ENCODE data around the gene ACTN4. TPM values are rescaled to one million over a fixed set of nuclear protein-coding genes. Genes with fewer than 3 reads are reported as not detected.

The ACTN4 gene
- total and polyA plus RNA-seq, 4 experiments from 2014 or later = 4.0 to 155 (median 87.9) TPM

GRCh38 chr19:38737921-38738737 is 90.7 kb downstream of the ACTN4 start:
- peaks cover 57% of the 10 kb centered on the region for H3K4me1 ChIP-seq (ENCODE audit: insufficient read depth, low read length)
- H3K9me3 ChIP-seq (ENCODE audit: control insufficient read depth in 1 of 2, low read length in 2 of 2) = no peaks in the 10 kb centered on the region
- no peak for DNase-seq
- no peak overlapping the region for H3K4me3 ChIP-seq (ENCODE audit: low read length in 2 of 2)
- no peaks in the 10 kb centered on the region for H3K36me3 ChIP-seq (ENCODE audit: insufficient read depth, low read length)
- Mint-ChIP-seq H3K27me3 (peaks cover 0 to 2% of the 10 kb centered on the region in 2 donors), H3K9me3 (no peaks in the 10 kb centered on the region), H3K36me3 (no peaks in the 10 kb centered on the region), H3K4me3 (peak overlapping the region; percentile 44 to 73 (median 64)), H3K4me1 (peaks cover 24 to 53% (median 37%) of the 10 kb centered on the region in 4 donors), H3K27ac (peak overlapping the region; percentile 9 to 95 (median 75))
- no peak overlapping the region for H3K27ac ChIP-seq (ENCODE audit: low read depth, low read length)
- ChIA-PET CTCF (ENCODE audit: partially characterized antibody) (interaction anchor here (0.6 to 1.5 kb wide), 2 partner anchors 31 to 65 kb away, joined by 4 to 5 read pairs; no protein-coding TSS in a partner anchor), POLR2A (ENCODE audit: partially characterized antibody) (interaction anchor here (0.9 kb wide), 1 partner anchor 132 kb away, joined by 5 read pairs; no protein-coding TSS in a partner anchor)
- no peaks in the 10 kb centered on the region for H3K27me3 ChIP-seq (ENCODE audit: insufficient read depth, low read length)
- intact Hi-C loops (cut with micrococcal nuclease) = no loop called here

- CTCF ChIA-PET (ENCODE audit: partially characterized antibody) = interaction anchor here (1.0 to 1.5 kb wide), 3 partner anchors 30 to 191 kb away, joined by 3 to 5 read pairs (median 4); partner anchors contain the start of genes MRPS12 and SARS2
Observed at GRCh38 chr19:38739440-38740256, 92.2 kb downstream of the ACTN4 start.

GRCh38 chr19:38740257-38740592 is 92.8 kb downstream of the ACTN4 start:
- Histone ChIP-seq H3K4me3 (ENCODE audit: low read length in 2 of 2) (no peak overlapping the region), H3K9me3 (ENCODE audit: control insufficient read depth in 1 of 2, low read length in 2 of 2) (no peaks in the 10 kb centered on the region), H3K27ac (ENCODE audit: low read depth, low read length) (no peak overlapping the region), H3K4me1 (ENCODE audit: insufficient read depth, low read length) (peaks cover 38% of the 10 kb centered on the region), H3K27me3 (ENCODE audit: insufficient read depth, low read length) (no peaks in the 10 kb centered on the region), H3K36me3 (ENCODE audit: insufficient read depth, low read length) (no peaks in the 10 kb centered on the region)
- peaks cover 0 to 2% of the 10 kb centered on the region in 2 donors for H3K27me3 Mint-ChIP-seq
- CTCF ChIA-PET (ENCODE audit: partially characterized antibody) = interaction anchor here (1.0 kb wide), 1 partner anchor 55 kb away, joined by 3 read pairs; no protein-coding TSS in a partner anchor
- POLR2A ChIA-PET (ENCODE audit: partially characterized antibody) = interaction anchor here (1.0 kb wide), 1 partner anchor 30 kb away, joined by 3 read pairs; no protein-coding TSS in a partner anchor
- no peak overlapping the region for H3K4me3 Mint-ChIP-seq
- no peaks in the 10 kb centered on the region for H3K36me3 Mint-ChIP-seq
- intact Hi-C loops (cut with micrococcal nuclease) = no loop called here
- peaks cover 13 to 32% (median 21%) of the 10 kb centered on the region in 4 donors for H3K4me1 Mint-ChIP-seq
- H3K9me3 Mint-ChIP-seq = no peaks in the 10 kb centered on the region
- DNase-seq = no peak
- H3K27ac Mint-ChIP-seq = peak overlapping the region in 1 of 7 donors; percentile 62

More at GRCh38 chr19:38739440-38740256, 92.2 kb downstream of the ACTN4 start:
- Mint-ChIP-seq H3K9me3 (no peaks in the 10 kb centered on the region), H3K36me3 (no peaks in the 10 kb centered on the region), H3K4me1 (peaks cover 16 to 37% (median 26%) of the 10 kb centered on the region in 4 donors), H3K27me3 (peaks cover 0 to 2% of the 10 kb centered on the region in 2 donors), H3K27ac (peak overlapping the region in 4 of 7 donors; percentile 29 to 66 (median 58)), H3K4me3 (peak overlapping the region in 6 of 8 donors; percentile 13 to 73 (median 46))
- intact Hi-C loops (cut with micrococcal nuclease) = no loop called here
- Histone ChIP-seq H3K9me3 (ENCODE audit: control insufficient read depth in 1 of 2, low read length in 2 of 2) (no peaks in the 10 kb centered on the region), H3K4me1 (ENCODE audit: insufficient read depth, low read length) (peaks cover 44% of the 10 kb centered on the region), H3K36me3 (ENCODE audit: insufficient read depth, low read length) (no peaks in the 10 kb centered on the region), H3K27me3 (ENCODE audit: insufficient read depth, low read length) (no peaks in the 10 kb centered on the region), H3K4me3 (ENCODE audit: low read length in 2 of 2) (no peak overlapping the region), H3K27ac (ENCODE audit: low read depth, low read length) (no peak overlapping the region)
- POLR2A ChIA-PET (ENCODE audit: partially characterized antibody) = interaction anchor here (0.7 to 0.9 kb wide), 2 partner anchors 60 to 130 kb away, joined by 3 to 5 read pairs; no protein-coding TSS in a partner anchor
- no peak for DNase-seq

- peaks cover 35% of the 10 kb centered on the region for H3K4me1 ChIP-seq (ENCODE audit: insufficient read depth, low read length)
- POLR2A ChIA-PET (ENCODE audit: partially characterized antibody) = interaction anchor here (1.0 kb wide), 2 partner anchors 29 to 102 kb away, joined by 3 read pairs; no protein-coding TSS in a partner anchor
Observed at GRCh38 chr19:38740932-38741331, 93.5 kb downstream of the ACTN4 start.

DNA sequence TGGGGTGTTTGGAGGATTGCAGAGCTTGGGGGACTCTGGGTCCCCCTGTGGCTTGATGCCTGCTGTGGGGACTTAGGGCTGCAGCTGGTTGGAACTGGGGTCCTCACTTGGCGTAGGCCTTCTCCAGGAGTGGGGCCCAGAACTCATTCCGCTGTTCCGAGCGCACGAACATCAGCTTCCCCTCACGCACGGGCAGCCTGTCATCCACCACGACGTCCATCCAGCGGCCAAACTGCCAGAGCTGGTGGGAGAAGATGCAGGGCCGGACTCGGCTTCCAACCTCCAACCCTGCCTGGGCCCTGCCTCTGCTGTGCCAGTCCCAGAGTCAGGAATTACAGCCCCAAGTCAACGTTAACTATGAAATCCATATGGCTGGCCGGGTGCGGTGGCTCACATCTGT is 94.2 kb downstream of the ACTN4 start:
- peaks cover 30% of the 10 kb centered on the region for H3K4me1 ChIP-seq (ENCODE audit: insufficient read depth, low read length)
- no peak overlapping the region for H3K4me3 ChIP-seq (ENCODE audit: low read length in 2 of 2)
- no peak overlapping the region for H3K27ac ChIP-seq (ENCODE audit: low read depth, low read length)
- Mint-ChIP-seq H3K9me3 (no peaks in the 10 kb centered on the region), H3K4me1 (peaks cover 12 to 25% (median 20%) of the 10 kb centered on the region in 4 donors), H3K4me3 (no peak overlapping the region), H3K27ac (peak overlapping the region in 2 of 7 donors; percentile 30 to 46), H3K27me3 (peaks cover 0 to 2% of the 10 kb centered on the region in 2 donors), H3K36me3 (no peaks in the 10 kb centered on the region)
- POLR2A ChIA-PET (ENCODE audit: partially characterized antibody) = interaction anchor here (1.0 kb wide), 1 partner anchor 101 kb away, joined by 3 read pairs; no protein-coding TSS in a partner anchor
- CTCF ChIA-PET (ENCODE audit: partially characterized antibody) = no interaction called here
- H3K9me3 ChIP-seq (ENCODE audit: control insufficient read depth in 1 of 2, low read length in 2 of 2) = no peaks in the 10 kb centered on the region
- no peaks in the 10 kb centered on the region for H3K36me3 ChIP-seq (ENCODE audit: insufficient read depth, low read length)
- no peaks in the 10 kb centered on the region for H3K27me3 ChIP-seq (ENCODE audit: insufficient read depth, low read length)
- DNase-seq = no peak
- intact Hi-C loops (cut with micrococcal nuclease) = no loop called here

More at GRCh38 chr19:38740932-38741331, 93.5 kb downstream of the ACTN4 start:
- peaks cover 12 to 29% (median 21%) of the 10 kb centered on the region in 4 donors for H3K4me1 Mint-ChIP-seq
- no peak for DNase-seq
- no peak overlapping the region for H3K27ac ChIP-seq (ENCODE audit: low read depth, low read length)
- intact Hi-C loops (cut with micrococcal nuclease) = no loop called here
- CTCF ChIA-PET (ENCODE audit: partially characterized antibody) = no interaction called here
- no peaks in the 10 kb centered on the region for H3K9me3 ChIP-seq (ENCODE audit: control insufficient read depth in 1 of 2, low read length in 2 of 2)
- H3K4me3 ChIP-seq (ENCODE audit: low read length in 2 of 2) = no peak overlapping the region
- H3K4me3 Mint-ChIP-seq = peak overlapping the region in 2 of 8 donors; percentile 26 to 36
- H3K27me3 ChIP-seq (ENCODE audit: insufficient read depth, low read length) = no peaks in the 10 kb centered on the region
- no peaks in the 10 kb centered on the region for H3K36me3 Mint-ChIP-seq
- H3K36me3 ChIP-seq (ENCODE audit: insufficient read depth, low read length) = no peaks in the 10 kb centered on the region
- H3K27ac Mint-ChIP-seq = peak overlapping the region in 3 of 7 donors; percentile 29 to 60 (median 56)
- H3K27me3 Mint-ChIP-seq = peaks cover 0 to 2% of the 10 kb centered on the region in 2 donors
- H3K9me3 Mint-ChIP-seq = no peaks in the 10 kb centered on the region

DNA sequence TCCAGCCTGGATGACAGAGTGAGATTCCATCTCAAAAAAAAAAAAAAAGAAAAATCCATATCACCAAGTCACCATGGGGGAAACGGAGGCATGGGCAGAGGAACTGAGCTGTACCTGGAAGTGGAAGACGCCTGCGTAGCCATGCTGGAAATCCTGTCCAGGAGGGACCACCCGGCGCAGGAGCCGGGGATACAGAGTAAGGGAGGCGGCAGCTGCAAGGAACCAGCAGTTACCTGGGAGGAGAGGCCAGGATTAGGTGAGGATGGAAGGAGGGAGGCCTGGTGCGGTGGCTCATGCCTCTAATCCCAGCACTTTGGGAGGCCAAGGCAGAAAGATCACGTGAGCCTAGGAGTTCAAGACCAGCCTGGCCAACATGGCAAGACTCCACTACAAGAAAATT is 94.8 kb downstream of the ACTN4 start:
- Histone ChIP-seq H3K4me1 (ENCODE audit: insufficient read depth, low read length) (peaks cover 27% of the 10 kb centered on the region), H3K36me3 (ENCODE audit: insufficient read depth, low read length) (no peaks in the 10 kb centered on the region), H3K27ac (ENCODE audit: low read depth, low read length) (no peak overlapping the region), H3K4me3 (ENCODE audit: low read length in 2 of 2) (no peak overlapping the region), H3K9me3 (ENCODE audit: control insufficient read depth in 1 of 2, low read length in 2 of 2) (no peaks in the 10 kb centered on the region), H3K27me3 (ENCODE audit: insufficient read depth, low read length) (no peaks in the 10 kb centered on the region)
- no peak for DNase-seq
- H3K27ac Mint-ChIP-seq = no peak overlapping the region
- H3K36me3 Mint-ChIP-seq = no peaks in the 10 kb centered on the region
- CTCF ChIA-PET (ENCODE audit: partially characterized antibody) = interaction anchor here (0.6 kb wide), 1 partner anchor 204 kb away, joined by 3 read pairs; no protein-coding TSS in a partner anchor
- peaks cover 12 to 24% (median 19%) of the 10 kb centered on the region in 4 donors for H3K4me1 Mint-ChIP-seq
- intact Hi-C loops (cut with micrococcal nuclease) = no loop called here
- H3K9me3 Mint-ChIP-seq = no peaks in the 10 kb centered on the region
- H3K27me3 Mint-ChIP-seq = peaks cover 0 to 2% of the 10 kb centered on the region in 2 donors
- no peak overlapping the region for H3K4me3 Mint-ChIP-seq
- POLR2A ChIA-PET (ENCODE audit: partially characterized antibody) = interaction anchor here (0.6 kb wide), 1 partner anchor 104 kb away, joined by 3 read pairs; no protein-coding TSS in a partner anchor

All from CD4-positive, alpha-beta memory T cell (primary cell).